ENCODE measurements around the gene TSSC4.

DNA sequence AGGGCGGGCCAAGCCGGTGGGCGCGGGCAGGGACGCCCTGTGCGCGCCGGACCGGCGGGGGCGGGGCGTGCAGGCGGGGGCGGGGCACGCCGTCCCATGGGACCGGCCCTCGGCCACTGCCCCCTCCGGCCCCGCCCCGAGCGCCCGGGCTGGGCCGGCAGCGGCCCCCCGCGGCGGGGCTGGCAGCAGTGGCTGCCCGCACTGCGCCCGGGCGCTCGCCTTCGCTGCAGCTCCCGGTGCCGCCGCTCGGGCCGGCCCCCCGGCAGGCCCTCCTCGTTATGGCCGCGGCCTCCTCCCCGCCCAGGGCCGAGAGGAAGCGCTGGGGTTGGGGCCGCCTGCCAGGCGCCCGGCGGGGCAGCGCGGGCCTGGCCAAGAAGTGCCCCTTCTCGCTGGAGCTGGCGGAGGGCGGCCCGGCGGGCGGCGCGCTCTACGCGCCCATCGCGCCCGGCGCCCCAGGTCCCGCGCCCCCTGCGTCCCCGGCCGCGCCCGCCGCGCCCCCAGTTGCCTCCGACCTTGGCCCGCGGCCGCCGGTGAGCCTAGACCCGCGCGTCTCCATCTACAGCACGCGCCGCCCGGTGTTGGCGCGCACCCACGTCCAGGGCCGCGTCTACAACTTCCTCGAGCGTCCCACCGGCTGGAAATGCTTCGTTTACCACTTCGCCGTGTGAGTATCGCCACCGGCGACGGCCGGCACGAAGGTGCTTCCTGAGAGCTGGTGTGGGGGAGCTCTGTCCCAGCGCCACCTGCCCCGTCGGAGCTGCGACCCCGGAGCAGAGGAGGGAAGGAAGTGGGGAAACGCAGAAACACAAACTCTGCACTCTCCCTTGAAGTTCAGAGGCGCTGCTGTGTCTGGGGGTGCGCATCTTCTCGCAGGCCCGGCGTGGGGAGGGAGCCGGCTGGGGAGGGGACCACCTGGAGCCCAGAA lies 44.5 kb downstream of the TSSC4 start, which contains the start of gene KCNQ1:
- TF ChIP-seq, protein P1, sequence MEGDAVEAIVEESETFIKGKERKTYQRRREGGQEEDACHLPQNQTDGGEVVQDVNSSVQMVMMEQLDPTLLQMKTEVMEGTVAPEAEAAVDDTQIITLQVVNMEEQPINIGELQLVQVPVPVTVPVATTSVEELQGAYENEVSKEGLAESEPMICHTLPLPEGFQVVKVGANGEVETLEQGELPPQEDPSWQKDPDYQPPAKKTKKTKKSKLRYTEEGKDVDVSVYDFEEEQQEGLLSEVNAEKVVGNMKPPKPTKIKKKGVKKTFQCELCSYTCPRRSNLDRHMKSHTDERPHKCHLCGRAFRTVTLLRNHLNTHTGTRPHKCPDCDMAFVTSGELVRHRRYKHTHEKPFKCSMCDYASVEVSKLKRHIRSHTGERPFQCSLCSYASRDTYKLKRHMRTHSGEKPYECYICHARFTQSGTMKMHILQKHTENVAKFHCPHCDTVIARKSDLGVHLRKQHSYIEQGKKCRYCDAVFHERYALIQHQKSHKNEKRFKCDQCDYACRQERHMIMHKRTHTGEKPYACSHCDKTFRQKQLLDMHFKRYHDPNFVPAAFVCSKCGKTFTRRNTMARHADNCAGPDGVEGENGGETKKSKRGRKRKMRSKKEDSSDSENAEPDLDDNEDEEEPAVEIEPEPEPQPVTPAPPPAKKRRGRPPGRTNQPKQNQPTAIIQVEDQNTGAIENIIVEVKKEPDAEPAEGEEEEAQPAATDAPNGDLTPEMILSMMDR (IDR thresholded peaks at IDR 0.05), result peak in 3 of 6 experiments; percentile 12 to 39 (median 27)
- peak; percentile 80 to 88 for TF ChIP-seq POLR2A (IDR thresholded peaks at IDR 0.05)
